T-helper 2 cell treated with Interferon-gamma antibody and Interleukin-4, amounts not matched to agents 5 μg/mL and 100 μg/mL, for 36 hours (primary cell): Measurements from ENCODE around the gene CPXM2.

Experiments
- DNase-seq: peaks from one replicate; pipeline ENCODE4 v3.0.0; 2021; ENCODE audit warnings: low spot score
- H3K27ac Mint-ChIP-seq: one replicate; pipeline ENCODE4 v1.8.0; 2021; ENCODE audit warnings: mild to moderate bottlenecking, mixed read lengths
- H3K27me3 Mint-ChIP-seq: one replicate; pipeline ENCODE4 v1.8.0; 2021; ENCODE audit warnings: low read depth, mixed read lengths
- H3K36me3 Mint-ChIP-seq: one replicate; pipeline ENCODE4 v1.8.0; 2021; ENCODE audit warnings: low read depth, mixed read lengths
- H3K4me1 Mint-ChIP-seq: one replicate; pipeline ENCODE4 v1.8.0; 2021; ENCODE audit warnings: low read depth, mixed read lengths
- H3K4me3 Mint-ChIP-seq: one replicate; pipeline ENCODE4 v1.8.0; 2022; ENCODE audit warnings: mild to moderate bottlenecking, moderate library complexity, mixed read lengths
- H3K9me3 Mint-ChIP-seq: one replicate; pipeline ENCODE4 v1.8.0; 2021; ENCODE audit warnings: mixed read lengths

The CPXM2 gene

DNA sequence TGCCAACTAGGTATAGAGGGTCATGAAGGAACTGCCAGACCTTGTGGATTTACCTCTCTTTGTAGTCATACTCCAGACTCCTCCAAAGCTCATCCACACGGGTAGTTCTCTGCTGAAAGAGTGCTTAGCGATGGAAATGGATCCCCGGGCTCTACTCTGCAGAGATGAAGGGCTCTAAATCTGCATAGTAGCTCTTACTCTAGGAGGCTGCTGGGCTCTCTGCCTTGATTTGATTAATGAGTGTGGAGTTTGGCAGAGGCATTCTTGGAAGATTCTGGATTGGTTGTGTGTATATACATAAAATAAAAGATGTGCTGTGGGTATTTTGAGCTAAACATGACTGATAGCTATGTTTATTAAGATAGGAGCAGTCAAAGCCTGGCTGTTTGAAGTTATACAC is 21.3 kb upstream of the CPXM2 start:
- Mint-ChIP-seq H3K9me3 (no peaks in the 10 kb centered on the region), H3K27ac (no peak overlapping the region), H3K4me1 (peaks cover 5% of the 10 kb centered on the region), H3K27me3 (no peaks in the 10 kb centered on the region), H3K4me3 (no peak overlapping the region), H3K36me3 (no peaks in the 10 kb centered on the region)
- DNase-seq = no peak

DNA sequence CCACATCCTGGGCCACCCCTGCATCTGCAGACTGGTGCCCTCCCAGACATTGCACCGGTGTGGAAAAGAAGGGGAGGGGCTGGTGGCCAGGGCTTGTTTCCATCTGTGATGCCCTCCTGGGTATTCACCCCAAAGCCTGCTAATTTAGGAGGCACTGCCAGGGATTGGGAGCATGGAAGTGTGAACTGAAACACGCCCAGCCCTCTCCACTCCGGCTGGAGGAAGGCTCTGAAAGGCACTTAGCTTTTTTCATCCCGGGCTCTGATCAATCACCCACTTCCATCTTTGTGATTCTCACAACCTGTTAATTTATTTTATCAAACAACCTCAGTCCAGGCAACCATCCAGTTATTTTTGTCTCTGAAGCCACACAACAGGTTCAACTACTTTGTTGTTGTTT is 20.9 kb upstream of the CPXM2 start:
- no peak overlapping the region for H3K4me3 Mint-ChIP-seq
- H3K27me3 Mint-ChIP-seq = no peaks in the 10 kb centered on the region
- H3K36me3 Mint-ChIP-seq = no peaks in the 10 kb centered on the region

GRCh38 chr10:123911866-123912265 is 20.3 kb upstream of the CPXM2 start:
- Mint-ChIP-seq H3K9me3 (no peaks in the 10 kb centered on the region), H3K27me3 (no peaks in the 10 kb centered on the region), H3K36me3 (no peaks in the 10 kb centered on the region), H3K4me3 (no peak overlapping the region), H3K4me1 (peaks cover 5% of the 10 kb centered on the region), H3K27ac (no peak overlapping the region)
- DNase-seq = no peak

More for the DNA sequence above, 20.9 kb upstream of the CPXM2 start:
- H3K9me3 Mint-ChIP-seq = no peaks in the 10 kb centered on the region
- H3K27ac Mint-ChIP-seq = no peak overlapping the region
- peaks cover 5% of the 10 kb centered on the region for H3K4me1 Mint-ChIP-seq
- no peak for DNase-seq

DNA sequence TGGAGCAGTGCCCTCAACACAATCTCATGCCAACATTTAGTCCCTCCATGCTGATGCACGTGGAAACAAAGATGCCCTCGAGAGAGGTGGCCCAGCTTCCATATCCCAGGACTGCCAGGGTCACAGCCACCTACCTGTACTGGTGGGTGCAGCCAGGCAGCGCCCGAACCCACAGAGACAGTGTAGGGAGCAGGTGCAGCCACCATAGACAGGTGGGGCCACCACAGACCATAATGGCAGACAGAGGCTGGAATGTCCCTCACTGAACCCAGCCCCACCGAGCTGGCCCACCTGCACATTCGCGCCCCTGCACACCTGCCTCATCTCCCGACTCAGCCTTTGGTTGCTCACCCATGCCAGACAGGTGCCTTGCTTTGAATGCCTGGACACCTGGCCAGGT is 18.3 kb upstream of the CPXM2 start:
- Mint-ChIP-seq H3K27me3 (no peaks in the 10 kb centered on the region), H3K4me3 (no peak overlapping the region), H3K36me3 (no peaks in the 10 kb centered on the region), H3K4me1 (peaks cover 5% of the 10 kb centered on the region), H3K9me3 (no peaks in the 10 kb centered on the region), H3K27ac (no peak overlapping the region)
- no peak for DNase-seq

- DNase-seq = no peak
- Mint-ChIP-seq H3K4me3 (no peak overlapping the region), H3K27me3 (no peaks in the 10 kb centered on the region), H3K36me3 (no peaks in the 10 kb centered on the region), H3K27ac (no peak overlapping the region), H3K4me1 (peaks cover 5% of the 10 kb centered on the region), H3K9me3 (no peaks in the 10 kb centered on the region)
Observed at GRCh38 chr10:123909426-123909825, 17.8 kb upstream of the CPXM2 start.

- Mint-ChIP-seq H3K4me3 (no peak overlapping the region), H3K27ac (no peak overlapping the region), H3K4me1 (peaks cover 2% of the 10 kb centered on the region), H3K36me3 (no peaks in the 10 kb centered on the region), H3K27me3 (no peaks in the 10 kb centered on the region), H3K9me3 (no peaks in the 10 kb centered on the region)
- no peak for DNase-seq
Observed at GRCh38 chr10:123908379-123908778, 16.8 kb upstream of the CPXM2 start.

GRCh38 chr10:123906884-123907652 is 15.5 kb upstream of the CPXM2 start:
- no peaks in the 10 kb centered on the region for H3K4me1 Mint-ChIP-seq
- no peaks in the 10 kb centered on the region for H3K27me3 Mint-ChIP-seq
- H3K9me3 Mint-ChIP-seq = no peaks in the 10 kb centered on the region
- no peak overlapping the region for H3K4me3 Mint-ChIP-seq
- no peak overlapping the region for H3K27ac Mint-ChIP-seq
- no peaks in the 10 kb centered on the region for H3K36me3 Mint-ChIP-seq
- DNase-seq = no peak

GRCh38 chr10:123906296-123906695 is 14.7 kb upstream of the CPXM2 start:
- H3K27ac Mint-ChIP-seq = no peak overlapping the region
- no peaks in the 10 kb centered on the region for H3K9me3 Mint-ChIP-seq
- no peaks in the 10 kb centered on the region for H3K4me1 Mint-ChIP-seq
- no peak for DNase-seq
- no peaks in the 10 kb centered on the region for H3K27me3 Mint-ChIP-seq
- H3K36me3 Mint-ChIP-seq = no peaks in the 10 kb centered on the region
- no peak overlapping the region for H3K4me3 Mint-ChIP-seq

DNA sequence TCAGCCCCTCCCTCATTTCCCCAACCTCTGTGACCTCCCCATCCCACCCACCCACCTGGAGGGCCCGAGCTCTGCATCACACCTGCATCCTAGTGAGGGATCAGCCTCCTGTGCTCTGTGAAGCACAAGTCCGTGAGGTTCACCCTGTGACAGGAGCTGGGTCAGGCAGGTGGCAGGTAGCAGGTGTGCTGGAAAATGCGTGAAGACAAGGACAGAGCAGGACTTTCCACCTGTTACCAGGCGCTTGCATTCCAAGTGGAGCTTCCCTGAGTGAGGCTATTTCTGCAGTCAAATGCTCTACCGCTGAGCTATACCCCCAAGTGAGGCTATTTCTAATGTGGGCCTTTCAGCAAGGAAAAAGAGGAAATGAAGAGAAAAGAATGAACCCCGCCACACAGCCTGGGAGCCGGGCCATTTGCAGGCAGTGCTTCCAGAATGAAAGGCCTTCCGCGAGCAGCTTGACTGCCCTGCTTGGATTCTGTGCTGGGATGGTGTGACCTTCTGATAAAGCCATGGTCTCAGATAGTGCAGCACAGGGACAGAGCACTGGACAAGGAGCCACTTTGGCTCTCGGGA is 13.3 kb upstream of the CPXM2 start:
- Mint-ChIP-seq H3K27me3 (no peaks in the 10 kb centered on the region), H3K9me3 (no peaks in the 10 kb centered on the region), H3K36me3 (no peaks in the 10 kb centered on the region), H3K27ac (no peak overlapping the region), H3K4me3 (no peak overlapping the region), H3K4me1 (no peaks in the 10 kb centered on the region)
- DNase-seq = no peak

DNA sequence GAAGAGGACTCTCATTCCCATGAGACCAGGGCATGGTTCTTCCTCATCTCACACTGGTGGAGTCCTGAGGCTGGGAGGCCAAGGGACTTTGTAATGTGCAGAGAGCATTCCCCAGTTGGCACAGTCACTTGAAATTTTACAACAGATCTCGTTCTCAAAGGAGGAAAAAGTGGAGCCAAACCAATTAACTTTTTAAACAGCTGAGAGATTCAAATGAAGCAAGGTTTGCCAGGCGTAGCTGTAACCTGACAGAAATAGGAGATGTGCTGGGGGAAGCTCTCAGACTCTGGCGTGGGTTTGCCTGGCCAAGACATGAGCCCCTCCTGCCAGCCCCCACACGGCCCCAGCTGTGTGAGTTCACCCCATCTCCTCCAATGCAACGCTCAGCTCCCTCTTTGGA is 12.0 kb upstream of the CPXM2 start:
- H3K36me3 Mint-ChIP-seq = no peaks in the 10 kb centered on the region
- no peaks in the 10 kb centered on the region for H3K9me3 Mint-ChIP-seq
- no peak overlapping the region for H3K27ac Mint-ChIP-seq
- H3K4me1 Mint-ChIP-seq = no peaks in the 10 kb centered on the region
- no peak overlapping the region for H3K4me3 Mint-ChIP-seq
- no peaks in the 10 kb centered on the region for H3K27me3 Mint-ChIP-seq
- no peak for DNase-seq

GRCh38 chr10:123901621-123902020 is 10.0 kb upstream of the CPXM2 start:
- no peaks in the 10 kb centered on the region for H3K9me3 Mint-ChIP-seq
- no peaks in the 10 kb centered on the region for H3K4me1 Mint-ChIP-seq
- H3K27me3 Mint-ChIP-seq = no peaks in the 10 kb centered on the region

DNA sequence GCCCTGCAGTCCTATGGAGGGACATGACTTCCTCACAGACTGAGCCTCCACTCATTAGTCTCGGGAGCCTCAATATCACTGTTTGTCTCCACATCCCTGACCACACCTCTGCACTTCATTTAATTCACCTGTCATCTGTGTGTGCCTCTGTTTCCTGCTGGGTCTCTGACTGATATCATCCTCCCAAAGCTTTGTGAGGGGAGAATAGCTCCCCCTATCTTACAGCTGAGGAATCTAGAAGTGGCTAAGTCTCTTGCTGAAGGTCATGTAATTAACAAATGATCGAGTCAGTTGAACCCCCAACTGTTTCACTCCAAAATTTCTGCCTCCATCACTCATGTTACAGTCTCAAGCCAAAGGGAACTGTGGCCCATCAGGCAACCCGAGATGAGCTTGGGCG is 5.5 kb upstream of the CPXM2 start:
- H3K27me3 Mint-ChIP-seq = peaks cover 8% of the 10 kb centered on the region

More at GRCh38 chr10:123901621-123902020, 10.0 kb upstream of the CPXM2 start:
- no peak for DNase-seq
- Mint-ChIP-seq H3K27ac (no peak overlapping the region), H3K4me3 (no peak overlapping the region), H3K36me3 (no peaks in the 10 kb centered on the region)

GRCh38 chr10:123896246-123896927 is 4.8 kb upstream of the CPXM2 start:
- DNase-seq = no peak
- Mint-ChIP-seq H3K27ac (no peak overlapping the region), H3K9me3 (no peaks in the 10 kb centered on the region), H3K4me3 (no peak overlapping the region), H3K27me3 (peaks cover 10% of the 10 kb centered on the region), H3K36me3 (no peaks in the 10 kb centered on the region), H3K4me1 (no peaks in the 10 kb centered on the region)

More for the DNA sequence above, 5.5 kb upstream of the CPXM2 start:
- no peak overlapping the region for H3K4me3 Mint-ChIP-seq
- H3K9me3 Mint-ChIP-seq = no peaks in the 10 kb centered on the region
- H3K27ac Mint-ChIP-seq = no peak overlapping the region
- no peaks in the 10 kb centered on the region for H3K36me3 Mint-ChIP-seq
- no peaks in the 10 kb centered on the region for H3K4me1 Mint-ChIP-seq
- DNase-seq = no peak

GRCh38 chr10:123893651-123894050 is 2.0 kb upstream of the CPXM2 start:
- H3K9me3 Mint-ChIP-seq = no peaks in the 10 kb centered on the region
- H3K27me3 Mint-ChIP-seq = peaks cover 25% of the 10 kb centered on the region
- H3K27ac Mint-ChIP-seq = no peak overlapping the region
- DNase-seq = no peak
- H3K36me3 Mint-ChIP-seq = no peaks in the 10 kb centered on the region
- no peak overlapping the region for H3K4me3 Mint-ChIP-seq
- no peaks in the 10 kb centered on the region for H3K4me1 Mint-ChIP-seq
